Measurements from ENCODE around the gene PDE10A. TPM values are rescaled to one million over a fixed set of nuclear protein-coding genes. Genes with fewer than 3 reads are reported as not detected.

Gene PDE10A
- total and polyA plus RNA-seq, 2 of the 8 experiments (the other 6 are each of a cell fraction or from before 2014, with no cell fraction given) = 1.1 to 2.4 TPM

DNA sequence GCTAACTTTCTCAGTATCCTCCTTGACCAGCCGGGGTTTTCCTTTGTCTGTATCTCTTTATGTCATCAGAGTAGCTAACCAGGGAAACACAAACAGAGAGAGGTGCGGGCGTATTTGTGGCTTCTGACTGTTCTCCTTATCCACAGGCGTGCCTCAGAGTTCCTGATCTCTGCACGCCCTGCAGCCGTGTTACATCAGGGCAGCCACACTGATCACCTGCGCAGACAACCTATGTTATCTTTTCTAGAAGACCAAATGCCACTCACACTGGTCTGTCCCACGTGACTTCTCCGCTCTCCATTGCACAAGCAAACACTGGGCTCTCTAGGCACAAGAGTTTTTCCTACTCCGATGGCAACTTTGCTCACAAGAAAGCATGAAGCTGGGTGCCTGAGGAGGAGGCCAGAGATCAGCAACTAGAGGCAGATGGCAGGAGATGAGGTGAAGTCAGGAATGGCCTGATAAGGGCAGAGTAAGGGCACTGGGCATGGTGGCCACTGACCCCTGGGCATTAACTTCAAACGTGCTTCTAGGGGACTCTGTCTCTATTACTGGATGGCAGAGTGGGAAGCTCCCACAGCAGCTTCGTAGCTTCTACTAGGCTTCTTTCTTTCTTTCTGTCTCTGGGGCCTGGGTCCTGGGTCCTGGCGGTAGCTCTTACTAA, 4.5 kb downstream of the PDE10A start:
- H2BK120ac ChIP-seq (replicated peaks; ENCODE audit: low read depth, low read length) = no peak overlapping the region
- H3K18ac ChIP-seq (ENCODE audit: extremely low read depth, low read length) = peak overlapping the region; percentile 11; the same call in 1 of the 2 replicates
- H4K20me1 ChIP-seq (replicated peaks in 1 of 2; ENCODE audit: control insufficient read depth in 1 of 2, insufficient read depth in 2 of 2, low read length in 2 of 2) = peaks cover 0 to under 1% of the 10 kb centered on the region in 2 experiments
- H2BK5ac ChIP-seq (ENCODE audit: low read depth, low read length) = no peak overlapping the region
- FAIRE-seq (no peak), DNase-seq (ENCODE audit: low read depth in 1 of 2, low spot score in 2 of 2) (no peak)
- H3K79me1 ChIP-seq (ENCODE audit: low read depth, low read length) = no peaks in the 10 kb centered on the region
- no peak overlapping the region for H3K4me3 ChIP-seq (ENCODE audit: extremely low read depth in 1 of 4, insufficient read depth in 2 of 4, low read depth in 3 of 4, low read length in 4 of 4)
- 0 out of 2 replicates have a peak overlapping the region, but pooled peaks have one; percentile 13 for H2AK5ac ChIP-seq (ENCODE audit: low read depth, low read length)
- H3K79me2 ChIP-seq (ENCODE audit: control insufficient read depth in 1 of 2, insufficient read depth in 2 of 2, low read length in 2 of 2) = no peaks in the 10 kb centered on the region
- H4K5ac ChIP-seq (ENCODE audit: insufficient read length, low read depth, low read length) = no peak overlapping the region
- H3K36me3 ChIP-seq (ENCODE audit: control insufficient read depth in 2 of 4, insufficient read depth in 4 of 4, low read length in 3 of 4) = no peaks in the 10 kb centered on the region; a peak in 1 of 8 replicates
- H3K4me1 ChIP-seq (replicated peaks in 1 of 4; ENCODE audit: control insufficient read depth in 3 of 4, insufficient read depth in 4 of 4, low read length in 3 of 4) = peaks cover 4 to 13% (median 8%) of the 10 kb centered on the region in 4 experiments
- H4K91ac ChIP-seq (replicated peaks; ENCODE audit: insufficient read length, low read length) = no peak overlapping the region
- no peak overlapping the region for H3K14ac ChIP-seq (ENCODE audit: insufficient read length)
- POLR2A ChIA-PET (ENCODE audit: partially characterized antibody) = no interaction called here
- no peak overlapping the region for H3K4me2 ChIP-seq (ENCODE audit: insufficient read depth in 1 of 2, low read depth in 2 of 2, low read length in 2 of 2)
- peak overlapping the region; percentile 51; the same call in 1 of the 2 replicates for H2BK12ac ChIP-seq (ENCODE audit: low read depth, low read length)
- no peaks in the 10 kb centered on the region for H3K9me3 ChIP-seq (ENCODE audit: insufficient read depth in 2 of 2, low read depth in 1 of 2, low read length in 1 of 2)
- H3K4ac ChIP-seq (replicated peaks; ENCODE audit: insufficient read length, low read depth, low read length) = no peak overlapping the region
- no peak overlapping the region for H4K8ac ChIP-seq (ENCODE audit: extremely low read depth, insufficient read depth, low read length)
- TF ChIP-seq TEAD4 (IDR thresholded peaks at IDR 0.05; ENCODE audit: low read depth, low read length) = no peak
- TF ChIP-seq, protein P1, sequence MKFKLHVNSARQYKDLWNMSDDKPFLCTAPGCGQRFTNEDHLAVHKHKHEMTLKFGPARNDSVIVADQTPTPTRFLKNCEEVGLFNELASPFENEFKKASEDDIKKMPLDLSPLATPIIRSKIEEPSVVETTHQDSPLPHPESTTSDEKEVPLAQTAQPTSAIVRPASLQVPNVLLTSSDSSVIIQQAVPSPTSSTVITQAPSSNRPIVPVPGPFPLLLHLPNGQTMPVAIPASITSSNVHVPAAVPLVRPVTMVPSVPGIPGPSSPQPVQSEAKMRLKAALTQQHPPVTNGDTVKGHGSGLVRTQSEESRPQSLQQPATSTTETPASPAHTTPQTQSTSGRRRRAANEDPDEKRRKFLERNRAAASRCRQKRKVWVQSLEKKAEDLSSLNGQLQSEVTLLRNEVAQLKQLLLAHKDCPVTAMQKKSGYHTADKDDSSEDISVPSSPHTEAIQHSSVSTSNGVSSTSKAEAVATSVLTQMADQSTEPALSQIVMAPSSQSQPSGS (IDR thresholded peaks at IDR 0.05; ENCODE audit: low read length) = no peak
- peak overlapping the region; percentile 34; the same call in 1 of the 2 replicates for H2BK15ac ChIP-seq (ENCODE audit: low read length)
- no peak overlapping the region for H3K9ac ChIP-seq (replicated peaks in 1 of 4; ENCODE audit: extremely low read depth in 1 of 4, low read depth in 3 of 4, low read length in 3 of 4)
- WGBS, 2 experiments (ENCODE audit: extremely low coverage in 1 of 2, insufficient coverage in 1 of 2, insufficient read length in 1 of 2, insufficient replicate concordance in 2 of 2, low coverage in 1 of 2, low lambda C conversion rate in 2 of 2, missing lambda C conversion rate in 1 of 2) = 83% methylated on average over 13 of the region's 13 CpGs; no CpG with 5 or more reads in 1 of the 2 experiments
- no peak overlapping the region for H2BK20ac ChIP-seq (ENCODE audit: low read length)
- no peak overlapping the region for H3K27ac ChIP-seq (ENCODE audit: low read depth, low read length)
- peaks cover 19% of the 10 kb centered on the region; the same call in 1 of the 2 replicates for H3K23me2 ChIP-seq (ENCODE audit: low read depth, low read length)
- CTCF ChIA-PET (ENCODE audit: partially characterized antibody) = interaction anchor here (1.3 to 2.0 kb wide), 6 partner anchors 9 to 219 kb away, joined by 4 to 7 read pairs (median 4); no protein-coding TSS in a partner anchor
- no peak overlapping the region for H2AFZ ChIP-seq (ENCODE audit: low read length)
- H3K23ac ChIP-seq (ENCODE audit: insufficient read length) = no peak overlapping the region
- H3K27me3 ChIP-seq (replicated peaks in 1 of 4; ENCODE audit: control insufficient read depth in 3 of 4, extremely low read depth in 1 of 4, insufficient read depth in 3 of 4, low read length in 3 of 4) = peaks cover 30 to 47% (median 43%) of the 10 kb centered on the region in 4 experiments
- no peak overlapping the region for H3K56ac ChIP-seq (replicated peaks; ENCODE audit: insufficient read length, low read depth, low read length)
